ENCODE results near the gene THBD.

Gene THBD, protein sequence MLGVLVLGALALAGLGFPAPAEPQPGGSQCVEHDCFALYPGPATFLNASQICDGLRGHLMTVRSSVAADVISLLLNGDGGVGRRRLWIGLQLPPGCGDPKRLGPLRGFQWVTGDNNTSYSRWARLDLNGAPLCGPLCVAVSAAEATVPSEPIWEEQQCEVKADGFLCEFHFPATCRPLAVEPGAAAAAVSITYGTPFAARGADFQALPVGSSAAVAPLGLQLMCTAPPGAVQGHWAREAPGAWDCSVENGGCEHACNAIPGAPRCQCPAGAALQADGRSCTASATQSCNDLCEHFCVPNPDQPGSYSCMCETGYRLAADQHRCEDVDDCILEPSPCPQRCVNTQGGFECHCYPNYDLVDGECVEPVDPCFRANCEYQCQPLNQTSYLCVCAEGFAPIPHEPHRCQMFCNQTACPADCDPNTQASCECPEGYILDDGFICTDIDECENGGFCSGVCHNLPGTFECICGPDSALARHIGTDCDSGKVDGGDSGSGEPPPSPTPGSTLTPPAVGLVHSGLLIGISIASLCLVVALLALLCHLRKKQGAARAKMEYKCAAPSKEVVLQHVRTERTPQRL

DNA sequence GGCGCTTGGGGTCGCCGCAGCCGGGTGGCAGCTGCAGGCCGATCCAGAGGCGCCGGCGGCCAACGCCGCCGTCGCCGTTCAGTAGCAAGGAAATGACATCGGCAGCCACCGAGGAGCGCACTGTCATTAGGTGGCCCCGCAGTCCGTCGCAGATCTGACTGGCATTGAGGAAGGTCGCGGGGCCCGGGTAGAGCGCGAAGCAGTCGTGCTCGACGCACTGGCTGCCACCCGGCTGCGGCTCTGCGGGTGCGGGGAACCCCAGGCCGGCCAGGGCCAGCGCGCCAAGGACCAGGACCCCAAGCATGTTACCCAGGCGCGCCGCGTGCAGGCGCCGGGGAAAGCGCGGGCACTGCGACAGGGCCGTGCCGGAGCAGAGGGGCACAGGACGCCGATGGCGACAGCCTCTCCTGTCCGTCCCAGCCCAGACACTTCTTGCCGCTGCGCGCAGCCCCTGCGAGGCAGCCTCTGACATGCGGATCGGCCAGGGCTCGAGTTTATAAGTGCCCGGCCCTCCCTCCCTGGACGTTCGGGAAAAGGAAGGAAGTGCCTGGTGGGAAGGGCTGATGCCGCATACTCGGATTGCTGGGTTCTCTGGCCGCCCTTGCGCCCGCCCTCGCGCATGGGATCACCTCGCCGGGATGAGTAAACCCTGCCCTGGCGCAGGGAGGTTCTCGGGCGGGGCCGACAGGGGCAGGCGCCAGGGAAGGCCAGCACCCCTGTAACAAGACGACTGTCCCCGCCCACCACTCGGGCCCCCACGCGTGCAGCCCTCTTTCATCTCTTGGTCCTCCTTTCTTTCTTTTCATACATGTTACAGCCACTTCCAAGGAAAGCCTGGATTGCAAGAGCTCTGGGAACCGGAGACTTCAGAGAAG, at the start of gene THBD:
Gene THBD, minus strand, starts transcription at position 472 of the 875 bp plus-strand sequence. Its CDS starts 168 bp downstream, at position 304.
- DNase-seq (ENCODE audit: low spot score), result no peak

DNA sequence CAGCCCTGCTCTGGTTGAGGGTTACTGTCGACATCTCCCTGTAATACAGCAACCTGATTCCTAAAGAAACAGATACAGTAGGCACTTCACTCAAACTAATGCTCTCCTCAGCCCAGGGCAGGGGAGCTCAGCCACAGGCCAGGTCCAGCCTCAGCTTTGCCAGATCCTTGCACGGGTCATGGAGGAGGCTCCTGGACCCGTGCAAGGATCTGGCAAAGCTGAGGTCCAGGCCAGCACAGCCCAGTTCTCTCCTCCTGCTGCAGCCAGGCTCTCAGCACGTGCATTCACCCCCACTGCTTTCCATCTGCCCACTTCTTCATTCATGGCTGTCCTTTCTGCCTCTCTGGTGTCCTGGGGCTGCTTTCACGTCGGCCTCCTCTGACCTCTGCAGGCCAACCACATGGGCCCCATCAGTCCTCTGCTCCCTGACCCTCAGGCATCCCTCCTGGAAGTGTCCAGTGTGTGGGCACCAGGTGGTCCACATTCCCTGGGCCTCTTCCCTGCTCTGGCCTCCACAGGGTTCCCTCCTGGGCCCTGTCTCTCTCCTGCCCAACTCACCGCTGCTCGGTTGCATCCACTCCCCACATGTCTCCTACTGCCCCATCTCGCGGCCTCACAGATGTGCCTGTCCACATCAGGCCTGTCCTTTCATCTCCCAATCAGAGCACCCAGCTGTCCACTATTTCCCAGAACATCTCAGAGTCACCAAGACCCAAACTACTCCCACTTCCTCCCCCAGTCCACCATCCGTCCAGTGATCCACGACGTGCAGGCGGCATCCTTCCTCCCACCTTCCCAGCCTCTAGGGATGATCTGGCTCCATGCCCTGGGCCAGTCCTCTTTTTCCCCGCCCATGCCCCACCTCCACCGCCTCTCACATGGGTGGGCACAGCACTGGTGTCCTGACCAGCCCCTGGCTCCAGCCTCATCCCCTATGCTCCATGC, 48.4 kb upstream of the THBD start:
- DNase-seq (ENCODE audit: low spot score), result no peak

DNA sequence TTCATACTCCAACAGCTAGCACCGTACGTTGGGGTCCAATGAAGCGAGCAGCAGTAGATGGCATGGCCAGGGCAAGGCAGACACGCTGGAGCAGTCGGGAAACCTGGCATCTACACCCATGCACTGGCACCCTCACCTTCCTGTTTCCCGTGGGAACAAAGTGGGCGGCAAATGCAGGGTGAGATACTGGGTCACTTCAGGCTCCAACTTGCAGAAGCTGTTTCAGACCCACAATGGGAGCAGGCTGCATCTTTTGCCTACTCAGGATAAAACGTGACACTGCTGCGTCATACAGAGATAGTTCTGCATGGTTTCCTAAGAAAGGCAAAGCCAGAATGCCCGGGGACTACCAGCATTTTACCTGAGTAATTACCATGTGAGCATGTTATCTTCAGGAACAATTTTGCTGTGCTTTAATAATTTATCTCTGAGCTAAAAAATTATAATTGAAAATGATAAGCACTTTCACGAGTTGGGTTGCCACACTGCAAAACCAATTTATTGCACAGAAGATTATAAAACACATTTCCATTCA, 47.6 kb upstream of the THBD start:
- no peak for DNase-seq (ENCODE audit: low spot score)

DNA sequence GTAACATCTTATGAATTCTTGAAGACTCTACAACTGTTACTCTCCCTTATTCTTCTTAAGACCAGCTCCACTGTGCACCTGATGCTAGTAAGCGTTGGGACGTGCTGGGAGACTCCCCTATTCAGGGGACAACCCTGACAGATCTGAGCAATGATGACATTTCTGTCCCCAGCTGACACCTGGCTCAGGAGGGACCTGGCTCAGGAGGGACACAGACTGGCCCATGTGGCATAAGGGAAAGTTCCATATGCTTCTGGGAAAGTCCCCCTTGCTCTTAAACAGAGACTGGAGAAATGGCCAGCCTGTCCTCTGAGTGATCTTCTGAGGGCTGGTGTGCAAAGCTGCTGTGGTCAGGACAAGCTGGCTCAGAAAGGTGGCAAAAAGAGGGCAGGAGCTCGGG, 46.6 kb upstream of the THBD start:
- DNase-seq (ENCODE audit: low spot score), result no peak

DNA sequence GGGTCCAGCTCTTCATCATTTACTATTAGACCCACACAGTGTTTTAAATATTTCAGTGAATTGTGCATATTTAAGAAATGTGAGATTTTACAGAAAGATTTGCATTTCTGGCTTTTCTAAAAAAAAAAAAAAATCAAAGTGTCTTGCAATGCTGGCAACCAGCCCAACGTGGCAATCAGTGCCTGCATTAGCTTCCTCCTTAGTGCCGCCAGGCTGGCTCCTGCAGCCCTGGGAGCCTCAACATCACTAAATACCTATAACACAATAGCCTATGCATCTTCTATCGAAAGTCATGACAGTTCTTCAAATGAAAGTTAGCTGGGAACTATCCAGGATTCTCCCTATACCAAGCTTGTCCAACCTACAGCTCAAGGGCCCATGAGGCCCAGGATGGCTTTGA, 46.0 kb upstream of the THBD start:
- no peak for DNase-seq (ENCODE audit: low spot score)

DNA sequence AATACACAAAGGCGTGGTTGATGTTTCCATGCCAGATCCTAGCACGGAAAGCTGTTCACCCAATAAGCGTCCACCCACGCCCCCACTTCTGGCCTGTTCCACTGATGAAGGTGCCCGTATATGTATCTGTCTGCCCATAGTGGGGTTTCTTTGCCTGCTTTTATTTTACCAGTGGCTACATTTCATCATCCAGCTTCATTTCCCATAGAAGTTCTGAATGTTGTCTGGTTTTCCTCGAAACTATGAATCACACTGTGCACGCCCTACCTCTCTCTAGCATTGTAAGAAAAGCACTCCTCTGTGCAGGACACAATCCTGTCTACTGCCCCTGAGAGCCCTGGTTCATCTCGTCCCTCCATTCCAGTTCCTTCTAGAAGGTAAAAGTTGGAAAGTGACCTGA, 45.5 kb upstream of the THBD start:
- no peak for DNase-seq (ENCODE audit: low spot score)

DNA sequence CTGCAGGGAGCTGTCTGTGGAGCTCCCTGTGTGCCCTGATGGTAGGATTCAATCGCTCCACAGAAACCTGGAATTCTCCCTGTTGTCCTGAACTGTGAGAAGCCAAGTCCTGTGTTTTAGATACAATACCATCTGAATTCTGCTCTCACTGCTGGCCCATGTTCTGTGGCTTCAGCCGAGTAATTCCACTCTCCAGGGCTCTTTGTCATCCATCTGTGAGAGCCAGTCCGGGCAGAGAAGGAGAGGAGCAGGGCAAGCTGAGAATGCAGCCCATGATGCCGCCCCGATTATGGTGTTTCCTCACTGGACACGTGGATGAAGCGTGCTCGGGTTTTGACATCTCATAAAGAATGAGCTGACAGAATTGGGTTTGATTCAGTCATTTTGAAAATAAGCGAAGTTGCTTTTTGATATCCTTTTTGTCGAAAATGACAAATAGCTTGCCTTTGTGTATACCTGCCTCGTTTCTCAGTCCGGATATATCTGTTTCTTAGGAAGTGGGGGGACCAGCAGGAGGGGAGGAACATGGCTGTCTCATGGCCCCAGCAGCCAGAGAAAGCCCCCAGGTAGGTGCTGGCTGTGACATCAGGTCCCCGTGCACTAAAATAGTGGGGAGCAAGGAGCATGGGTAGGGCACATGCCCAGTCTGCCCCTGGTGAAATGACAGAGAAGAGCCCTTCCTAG, 44.9 kb upstream of the THBD start:
- no peak for DNase-seq (ENCODE audit: low spot score)

DNA sequence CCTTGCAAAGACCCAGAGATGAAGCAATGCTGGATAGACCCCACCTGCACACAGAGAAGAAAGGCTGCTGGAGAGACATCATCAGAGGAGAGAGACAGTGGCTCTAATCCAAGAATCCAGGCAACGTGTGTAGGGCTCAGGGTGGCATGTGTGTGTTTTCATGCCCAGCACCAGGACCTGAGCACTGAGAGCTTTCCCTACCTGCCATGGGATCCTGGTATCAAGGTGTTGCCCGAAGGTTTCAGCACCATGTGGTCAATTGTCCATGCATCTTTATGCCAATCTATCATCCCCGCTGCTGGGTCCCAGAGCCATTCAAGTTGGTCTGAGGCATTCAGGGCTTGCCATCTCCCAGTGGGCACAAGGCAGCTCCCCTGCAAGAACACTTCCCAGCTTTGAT, 44.1 kb upstream of the THBD start:
- no peak for DNase-seq (ENCODE audit: low spot score)

DNA sequence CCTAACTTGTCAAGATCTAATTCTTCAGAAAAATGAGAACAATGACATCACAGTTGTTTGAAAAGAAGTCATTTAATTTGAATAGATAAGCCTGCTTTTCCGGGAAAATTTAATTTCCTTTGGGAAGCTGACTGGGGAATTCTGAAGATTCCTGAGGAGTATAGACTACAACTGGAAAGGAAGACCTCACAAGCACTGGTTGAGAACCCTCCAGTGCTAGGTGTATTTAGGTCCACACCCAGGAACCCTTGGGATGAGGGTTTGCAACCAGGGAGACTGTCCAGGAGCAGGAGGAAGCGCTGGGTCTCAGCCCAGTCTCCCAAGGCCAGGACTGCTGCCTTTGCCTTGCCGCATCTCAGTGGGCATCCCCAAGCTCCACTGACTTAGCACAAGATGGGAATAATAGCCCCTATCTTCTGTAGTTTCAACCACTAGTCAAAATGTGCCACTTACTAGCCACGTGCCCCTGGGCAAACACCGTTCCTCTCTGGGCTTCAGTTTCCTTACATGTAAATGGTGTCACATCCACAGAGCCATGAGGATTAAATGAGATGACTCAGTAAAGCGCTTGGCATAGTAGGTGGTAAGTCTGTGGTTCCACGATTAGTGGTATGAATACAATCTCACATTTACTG, 43.5 kb upstream of the THBD start:
- no peak for DNase-seq (ENCODE audit: low spot score)

DNA sequence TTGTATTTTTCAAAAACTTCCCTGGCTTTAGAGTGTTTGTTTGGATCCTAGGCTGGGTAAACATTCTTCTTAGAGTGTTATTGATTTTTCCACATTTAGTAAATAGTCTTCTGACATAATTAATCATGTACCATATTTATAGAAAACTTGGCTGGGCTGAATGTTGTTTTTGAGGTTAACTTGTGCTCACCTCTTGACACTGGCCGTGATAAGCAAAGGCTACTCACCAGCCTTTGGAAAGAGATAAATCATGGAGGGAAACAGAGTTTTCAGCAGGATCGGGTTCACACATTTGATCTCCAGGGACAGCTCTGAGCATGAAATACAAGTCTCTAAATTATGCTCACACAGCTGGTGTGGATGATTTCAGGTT, 42.9 kb upstream of the THBD start:
- no peak for DNase-seq (ENCODE audit: low spot score)

DNA sequence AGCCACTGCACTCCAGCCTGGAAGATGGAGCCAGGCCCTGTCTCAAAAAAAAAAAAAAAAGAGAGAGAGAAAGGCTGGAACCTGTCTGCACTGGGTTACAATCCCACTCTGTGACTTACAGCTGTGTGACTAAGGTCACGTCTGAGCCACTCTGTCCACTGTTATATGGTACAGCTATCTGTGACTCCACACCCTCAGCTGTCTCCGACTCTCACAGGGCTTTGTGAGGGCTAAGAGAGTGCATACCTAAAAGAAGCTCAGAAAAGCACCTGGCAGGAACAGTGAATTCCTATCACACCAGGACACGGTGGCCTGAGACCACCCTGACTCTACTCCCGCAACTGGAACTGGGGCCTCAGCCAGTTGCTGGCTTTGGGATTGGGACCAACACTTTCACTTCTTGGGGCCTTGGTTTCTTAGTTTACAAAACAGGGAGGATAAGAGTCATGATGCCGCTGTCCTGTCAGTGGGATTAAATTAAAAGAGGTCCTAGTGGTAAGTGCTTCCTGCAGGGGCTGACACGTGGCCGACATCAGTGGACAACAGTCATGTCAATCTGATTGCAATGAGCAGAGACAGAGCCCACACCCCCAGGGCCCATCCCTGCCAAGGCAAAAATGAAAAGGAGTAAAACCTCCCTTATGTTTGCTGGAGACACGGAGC, 42.4 kb upstream of the THBD start:
- no peak for DNase-seq (ENCODE audit: low spot score)

DNA sequence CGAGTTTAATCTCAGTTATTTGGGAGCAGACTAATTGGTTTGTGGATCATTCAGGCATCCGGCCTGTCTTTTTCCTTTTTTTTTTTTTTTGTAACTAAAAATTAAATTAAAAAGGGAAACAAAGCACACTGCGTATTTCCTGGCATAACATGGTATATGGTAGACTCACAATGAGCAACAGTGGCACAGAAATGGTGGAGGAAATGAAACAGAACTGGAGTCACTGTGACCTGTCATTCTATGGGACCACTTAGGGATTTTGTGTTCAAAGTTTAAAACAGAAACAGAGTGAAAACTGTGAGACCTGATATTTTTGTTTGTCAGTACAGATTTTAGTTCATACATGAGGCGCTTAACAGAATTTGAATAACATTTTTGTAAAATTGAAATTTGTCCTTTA, 41.4 kb upstream of the THBD start:
- no peak for DNase-seq (ENCODE audit: low spot score)

DNA sequence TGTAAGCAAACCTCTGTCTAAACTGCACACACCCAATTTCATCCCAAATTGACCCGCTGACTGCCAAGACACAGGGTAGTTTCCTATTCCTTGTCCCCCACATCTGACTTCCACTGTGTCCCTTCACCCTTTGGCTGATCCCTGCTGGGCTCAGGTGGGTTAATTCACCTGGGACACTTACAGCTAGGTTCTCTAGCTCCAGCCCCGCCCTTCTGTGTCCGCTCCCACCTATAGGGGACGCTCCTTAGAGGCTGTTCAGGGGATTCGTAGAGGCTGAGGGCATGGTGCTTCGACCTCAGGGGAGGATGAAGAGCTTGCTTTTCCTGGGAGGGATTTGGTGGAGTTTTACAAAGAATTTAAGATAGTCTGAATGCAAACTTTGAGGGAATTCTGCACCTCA, 40.7 kb upstream of the THBD start:
- DNase-seq (ENCODE audit: low spot score), result no peak

DNA sequence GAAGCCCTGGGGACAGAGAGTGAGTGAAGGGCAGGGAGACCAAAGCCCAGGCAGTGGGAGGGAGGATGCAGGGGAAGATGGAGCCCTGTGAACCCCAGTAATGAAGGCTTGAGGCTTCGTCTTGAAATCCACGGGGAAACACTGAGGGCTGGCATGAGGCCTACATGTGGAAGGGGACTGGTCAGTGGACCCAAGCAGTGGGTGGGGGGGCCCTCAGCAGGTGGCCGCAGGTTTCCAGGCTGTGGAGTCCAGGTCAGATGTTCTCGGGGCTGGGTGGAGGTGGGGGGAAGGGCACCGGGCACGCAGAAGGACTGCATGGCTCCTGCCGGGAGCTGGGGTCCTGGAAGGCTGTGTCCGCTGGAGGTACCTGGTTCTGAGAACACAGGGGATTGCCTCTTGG, 39.4 kb upstream of the THBD start:
- no peak for DNase-seq (ENCODE audit: low spot score)

DNA sequence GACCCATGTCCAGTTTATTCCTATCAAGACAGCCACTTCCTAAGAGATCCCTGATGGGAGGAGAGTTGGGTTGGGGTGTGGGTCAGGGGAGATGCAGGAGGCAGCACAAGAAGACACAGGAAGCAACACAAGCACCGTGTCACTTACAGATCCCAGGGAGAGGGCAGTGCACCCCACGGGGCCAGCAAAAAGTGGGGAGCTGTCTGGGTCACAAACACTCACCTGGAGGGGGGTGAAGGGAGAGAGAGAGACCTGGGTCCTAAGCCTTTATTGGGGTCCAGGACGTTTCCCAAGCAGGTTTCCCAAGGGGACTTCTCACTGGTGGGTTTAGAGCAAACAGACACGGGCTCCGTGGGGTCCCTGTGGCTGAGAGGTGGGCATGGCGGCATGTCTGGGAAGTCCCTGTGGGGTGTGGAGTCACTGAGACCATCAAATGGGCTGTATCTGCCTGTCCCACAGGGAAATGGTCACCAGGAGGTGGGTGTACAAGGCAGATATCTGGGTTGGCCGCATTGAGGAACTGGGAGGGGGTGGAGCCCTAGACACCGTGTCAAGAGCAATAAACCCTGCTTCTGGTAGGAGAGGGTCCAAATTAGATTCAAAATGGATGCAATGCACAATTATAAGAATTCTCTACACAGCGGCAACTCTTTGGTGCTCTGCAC, 38.2 kb upstream of the THBD start:
- DNase-seq (ENCODE audit: low spot score), result peak; percentile 11

DNA sequence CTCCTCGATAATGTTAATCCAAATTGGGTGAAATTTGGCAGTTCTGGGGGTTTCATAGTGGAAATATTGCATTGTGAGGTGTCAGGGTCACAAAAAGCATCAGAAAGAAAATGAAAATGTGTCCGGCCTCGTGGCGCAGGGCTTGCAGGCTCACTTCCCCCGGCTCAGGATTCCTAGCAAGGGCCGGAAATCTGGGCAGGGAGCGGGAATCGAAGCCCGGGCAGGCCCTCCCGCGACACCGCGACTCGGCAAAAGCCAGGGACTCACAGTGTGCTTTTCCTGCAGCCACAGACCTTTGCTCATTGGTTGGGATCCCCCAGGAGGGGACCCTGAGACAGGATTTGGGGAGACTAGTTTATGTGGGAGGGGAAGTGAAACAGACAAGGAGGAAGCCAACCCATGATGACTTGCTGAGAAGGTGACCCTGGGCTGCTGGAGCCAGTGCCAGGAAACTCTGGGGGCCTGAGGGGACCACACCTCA, 37.5 kb upstream of the THBD start:
- DNase-seq (ENCODE audit: low spot score), result peak; percentile 46

DNA sequence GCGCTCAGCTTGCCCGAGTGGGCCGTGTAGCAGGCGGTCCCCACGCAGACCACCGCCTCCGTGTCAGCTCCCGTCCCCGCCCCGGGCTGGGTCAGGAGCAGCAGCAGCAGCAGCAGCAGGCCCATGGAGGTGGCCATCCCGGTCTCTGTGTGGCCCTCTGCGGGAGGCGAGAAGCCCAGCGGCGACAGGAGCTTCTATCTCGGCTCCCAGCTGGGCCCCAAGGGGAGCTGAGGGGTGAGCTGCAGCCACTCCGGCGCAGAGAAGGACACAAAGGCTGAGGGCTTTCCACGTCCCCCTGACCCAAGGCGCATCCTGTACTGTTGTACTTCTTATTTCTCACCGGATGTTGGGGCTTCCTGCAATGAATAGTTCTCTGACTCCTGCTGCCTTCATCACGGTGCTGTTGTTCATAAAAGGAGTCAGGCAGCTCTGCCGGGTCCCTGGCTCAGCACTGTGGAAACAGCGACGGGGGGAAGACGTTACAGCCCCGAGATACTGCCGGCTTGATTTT, 36.6 kb upstream of the THBD start, which contains the start of gene CD93:
Gene CD93, minus strand, starts transcription at position 269 of the 511 bp plus-strand sequence. Its CDS starts 132 bp downstream, at position 137.
- peak; percentile 28 for DNase-seq (ENCODE audit: low spot score)

DNA sequence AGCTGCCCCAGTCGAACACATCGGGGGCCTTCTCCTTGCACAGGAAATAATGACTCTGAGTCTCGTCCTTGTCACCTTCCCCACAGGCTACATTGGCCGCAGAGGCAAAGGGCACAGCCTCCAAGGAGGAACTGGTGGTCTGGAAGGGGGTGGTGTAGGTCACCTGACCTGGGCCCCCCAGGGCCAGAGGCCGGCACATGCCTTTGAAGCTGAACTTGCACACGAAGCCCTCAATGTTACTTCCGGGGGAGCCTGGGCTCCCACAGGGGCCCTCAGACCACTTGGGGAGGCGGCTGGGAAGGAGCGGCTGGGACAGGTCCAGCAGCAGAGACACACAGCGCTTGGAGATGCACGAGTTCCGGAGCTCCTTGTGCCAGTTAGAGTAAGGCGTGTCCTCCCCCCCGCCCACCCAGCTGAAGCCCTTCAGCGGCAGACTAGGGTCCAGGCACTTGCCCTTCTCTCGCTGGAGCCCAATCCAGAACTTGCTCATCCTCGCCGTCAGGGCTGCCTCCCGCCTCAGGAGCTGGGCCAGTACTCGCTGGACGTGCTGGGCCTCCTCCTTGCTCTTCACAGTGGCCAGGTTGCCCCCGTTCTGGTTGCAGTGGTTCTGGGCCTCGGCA, 36.1 kb upstream of the THBD start:
- DNase-seq (ENCODE audit: low spot score), result no peak

Measured in pons (tissue), 1 donor.